ENCODE results near the gene OBI1.

Gene OBI1

GRCh38 chr13:78602561-78603239 is 56.3 kb downstream of the OBI1 start:
- no peak for DNase-seq

GRCh38 chr13:78601874-78602560 is 56.9 kb downstream of the OBI1 start:
- DNase-seq: no peak

GRCh38 chr13:78601124-78601873 is 57.7 kb downstream of the OBI1 start:
- DNase-seq: no peak

GRCh38 chr13:78600280-78600883 is 58.6 kb downstream of the OBI1 start:
- DNase-seq: no peak

GRCh38 chr13:78599645-78600279 is 59.2 kb downstream of the OBI1 start:
- no peak for DNase-seq

- no peak for DNase-seq
Measured at GRCh38 chr13:78598966-78599644, 59.9 kb downstream of the OBI1 start.

GRCh38 chr13:78598116-78598781 is 60.7 kb downstream of the OBI1 start:
- DNase-seq: no peak

- no peak for DNase-seq
Measured at GRCh38 chr13:78597602-78597932, 61.4 kb downstream of the OBI1 start.

- DNase-seq: no peak
Measured at GRCh38 chr13:78596736-78597601, 62.0 kb downstream of the OBI1 start.

- no peak for DNase-seq
Measured at GRCh38 chr13:78596399-78596735, 62.6 kb downstream of the OBI1 start.

GRCh38 chr13:78595495-78596398 is 63.2 kb downstream of the OBI1 start:
- DNase-seq: no peak

GRCh38 chr13:78594456-78594975 is 64.4 kb downstream of the OBI1 start:
- no peak for DNase-seq

- DNase-seq: no peak
Measured at GRCh38 chr13:78593652-78594455, 65.1 kb downstream of the OBI1 start.

- no peak for DNase-seq
Measured at GRCh38 chr13:78593129-78593528, 65.8 kb downstream of the OBI1 start.

GRCh38 chr13:78592584-78592983 is 66.4 kb downstream of the OBI1 start:
- DNase-seq: no peak

GRCh38 chr13:78589206-78589605 is 69.7 kb downstream of the OBI1 start:
- no peak for DNase-seq

GRCh38 chr13:78587395-78587794 is 71.6 kb downstream of the OBI1 start:
- no peak for DNase-seq

GRCh38 chr13:78586706-78587105 is 72.2 kb downstream of the OBI1 start:
- DNase-seq: no peak

GRCh38 chr13:78576261-78576660 is 82.7 kb downstream of the OBI1 start:
- no peak for DNase-seq
